Peyer's patch (tissue), 4 donors: Measurements from ENCODE around the gene AMT. TPM values are rescaled to one million over a fixed set of nuclear protein-coding genes. Genes with fewer than 3 reads are reported as not detected.
"Not testable (repeated sequence)": the region's sequence is repeated elsewhere in the genome, so short reads cannot be mapped to it uniquely, and the experiment has no call there.

Experiments
- DNase-seq, 3 donors: peaks; one replicate each; pipeline ENCODE4 v3.0.0-alpha.2; 2017 to 2019
- H3K27ac ChIP-seq, 4 donors: fragments of 200-600 bp; sonication (generic); one replicate each; pipeline ENCODE4 v1.5.1; 2016 to 2019
- H3K27me3 ChIP-seq, 2 donors: fragments of 200-600 bp; sonication (generic); one replicate each; pipeline ENCODE4 v1.5.1; 2019
- H3K36me3 ChIP-seq, 3 donors: fragments of 200-600 bp; sonication (generic); one replicate each; pipeline ENCODE4 v1.5.1; 2016 to 2019
- H3K4me1 ChIP-seq, 4 donors: fragments of 200-600 bp; sonication (generic); one replicate each; pipeline ENCODE4 v1.5.1; 2016 to 2019
- H3K4me3 ChIP-seq, 4 donors: fragments of 200-600 bp; sonication (generic); 1 replicate in 3 of 4; 2 replicates in 1 of 4; pipeline ENCODE4 v1.5.1; 2016 to 2019; ENCODE audit warnings: mild to moderate bottlenecking in 1 of 4
- H3K9me3 ChIP-seq, 4 donors: fragments of 200-600 bp; sonication (generic); one replicate each; pipeline ENCODE4 v1.5.1; 2016 to 2019; ENCODE audit warnings: mild to moderate bottlenecking in 1 of 4
- POLR2A ChIP-seq, 2 donors: fragments of 450-650 bp; IDR thresholded peaks; one replicate each; pipeline ENCODE4 v1.5.1; 2017; ENCODE audit warnings: antibody characterized with exemption in 2 of 2, mild to moderate bottlenecking in 2 of 2, moderate library complexity in 2 of 2
- total RNA-seq, 4 donors: library from RNA; depleted of rRNA; stranded (reverse); fragments of >200 nt; gene quantifications; one replicate each; pipeline ENCODE4 v1.1.0, GENCODE V29; 2016
- TF ChIP-seq, protein P1 (sequence below), 6 experiments: fragments of 450-650 bp in 4 of 6; fragments of 200-600 bp in 2 of 6; sonication (generic) in 1 of 6; IDR thresholded peaks; one replicate each; pipeline ENCODE4 v1.5.1; 2017 to 2019; ENCODE audit warnings: antibody characterized with exemption in 6 of 6, mild to moderate bottlenecking in 3 of 6, moderate library complexity in 1 of 6

Gene AMT
- total RNA-seq, 4 donors from 2014 or later, result 13.3 to 32.9 (median 25.1) TPM

DNA sequence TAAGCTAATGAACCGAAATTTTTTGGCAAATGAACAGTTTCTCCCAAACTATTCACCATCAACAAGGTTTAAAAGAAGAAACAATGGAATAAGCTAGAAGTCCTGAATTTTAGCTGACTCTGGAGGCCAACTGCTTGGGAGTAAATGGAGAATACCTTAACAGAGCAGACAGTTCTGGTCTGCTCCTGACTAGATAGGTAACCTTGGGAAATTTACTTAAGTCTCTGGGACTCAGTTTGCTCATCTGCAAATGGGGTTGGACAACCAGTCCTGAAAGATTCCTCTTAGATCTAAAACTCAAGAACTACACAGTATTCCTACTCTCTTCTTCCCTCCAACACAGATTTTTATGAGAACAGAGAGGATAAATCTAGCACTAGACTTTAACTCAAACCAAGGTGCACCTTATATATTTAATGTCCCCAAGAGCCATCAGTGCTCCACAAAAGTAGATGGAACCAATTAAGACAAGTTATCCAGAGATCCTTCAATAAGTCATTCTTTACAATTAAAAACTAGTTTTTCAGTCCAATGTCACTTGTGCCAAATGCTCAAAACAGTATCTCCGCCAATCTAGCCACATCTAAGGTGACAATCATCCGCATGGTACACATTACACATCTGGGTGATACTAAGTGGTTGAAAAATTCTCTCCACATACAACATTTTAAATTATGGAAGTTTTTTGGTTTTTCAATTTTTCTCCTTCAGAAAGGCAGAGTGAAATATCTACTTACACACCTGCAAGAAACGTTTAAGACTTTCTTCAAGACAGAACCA, 12.0 kb downstream of the AMT start:
- Histone ChIP-seq H3K4me1 (peaks cover 3 to 65% (median 31%) of the 10 kb centered on the region in 4 donors), H3K27ac (peak overlapping the region; percentile 12 to 100 (median 96)), H3K27me3 (no peaks in the 10 kb centered on the region), H3K9me3 (no peaks in the 10 kb centered on the region), H3K36me3 (peaks cover 0 to 8% (median 0%) of the 10 kb centered on the region in 3 donors), H3K4me3 (peak overlapping the region; percentile 74 to 99 (median 92))
- no peak for DNase-seq
- TF ChIP-seq, protein P1, sequence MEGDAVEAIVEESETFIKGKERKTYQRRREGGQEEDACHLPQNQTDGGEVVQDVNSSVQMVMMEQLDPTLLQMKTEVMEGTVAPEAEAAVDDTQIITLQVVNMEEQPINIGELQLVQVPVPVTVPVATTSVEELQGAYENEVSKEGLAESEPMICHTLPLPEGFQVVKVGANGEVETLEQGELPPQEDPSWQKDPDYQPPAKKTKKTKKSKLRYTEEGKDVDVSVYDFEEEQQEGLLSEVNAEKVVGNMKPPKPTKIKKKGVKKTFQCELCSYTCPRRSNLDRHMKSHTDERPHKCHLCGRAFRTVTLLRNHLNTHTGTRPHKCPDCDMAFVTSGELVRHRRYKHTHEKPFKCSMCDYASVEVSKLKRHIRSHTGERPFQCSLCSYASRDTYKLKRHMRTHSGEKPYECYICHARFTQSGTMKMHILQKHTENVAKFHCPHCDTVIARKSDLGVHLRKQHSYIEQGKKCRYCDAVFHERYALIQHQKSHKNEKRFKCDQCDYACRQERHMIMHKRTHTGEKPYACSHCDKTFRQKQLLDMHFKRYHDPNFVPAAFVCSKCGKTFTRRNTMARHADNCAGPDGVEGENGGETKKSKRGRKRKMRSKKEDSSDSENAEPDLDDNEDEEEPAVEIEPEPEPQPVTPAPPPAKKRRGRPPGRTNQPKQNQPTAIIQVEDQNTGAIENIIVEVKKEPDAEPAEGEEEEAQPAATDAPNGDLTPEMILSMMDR (IDR thresholded peaks at IDR 0.05), result no peak
- no peak for TF ChIP-seq POLR2A (IDR thresholded peaks at IDR 0.05)

DNA sequence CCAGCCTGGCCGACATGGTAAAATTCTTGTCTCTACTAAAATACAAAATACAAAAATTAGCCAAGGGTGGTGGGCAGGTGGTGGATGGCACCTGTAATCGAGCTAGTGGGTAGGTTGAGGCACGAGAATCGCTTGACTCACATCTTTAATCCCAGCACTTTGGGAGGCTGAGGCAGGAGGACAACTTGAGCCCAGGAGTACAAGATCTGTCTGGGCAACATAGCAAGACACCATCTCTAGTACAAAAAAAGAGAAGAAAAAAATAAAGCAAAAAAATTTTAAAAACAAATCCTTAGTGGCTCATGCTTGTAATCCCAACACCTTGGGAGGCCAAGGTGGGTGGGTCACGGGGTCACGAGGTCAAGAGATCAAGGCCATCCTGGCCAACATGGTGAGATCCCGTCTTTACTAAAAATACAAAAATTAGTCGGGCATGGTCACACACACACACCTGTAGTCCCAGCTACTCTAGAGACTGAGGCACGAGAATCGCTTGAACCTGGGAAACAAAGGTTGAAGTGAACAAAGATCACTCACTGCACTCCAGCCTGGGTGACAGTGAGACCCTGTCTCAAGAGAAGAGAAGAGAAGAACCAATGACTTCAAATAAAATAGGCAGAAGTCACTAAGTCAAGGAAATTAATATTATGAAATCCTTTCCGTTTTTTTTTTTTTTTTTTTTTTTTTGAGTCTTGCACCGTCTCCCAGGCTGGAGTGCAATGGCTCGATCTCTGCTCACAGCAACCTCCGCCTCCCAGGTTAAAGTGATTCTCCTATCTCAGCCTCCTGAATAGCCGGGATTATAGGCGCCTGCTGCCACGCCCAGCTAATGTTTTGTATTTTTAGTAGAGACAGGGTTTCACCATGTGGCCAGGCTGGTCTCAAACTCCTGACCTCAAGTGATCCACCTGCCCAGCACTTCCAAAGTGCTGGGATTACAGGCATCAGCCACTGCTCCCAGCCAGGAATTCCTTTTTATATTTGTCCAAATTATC, 15.4 kb downstream of the AMT start:
- H3K4me1 ChIP-seq, result peaks cover 0 to 60% (median 22%) of the 10 kb centered on the region in 4 donors
- TF ChIP-seq POLR2A (IDR thresholded peaks at IDR 0.05), result no peak
- TF ChIP-seq, protein P1 (IDR thresholded peaks at IDR 0.05), result no peak
- H3K27ac ChIP-seq, result peak overlapping the region in 1 of 4 donors; percentile 3
- no peaks in the 10 kb centered on the region for H3K27me3 ChIP-seq
- peaks cover 0 to 11% (median 0%) of the 10 kb centered on the region in 3 donors for H3K36me3 ChIP-seq
- no peaks in the 10 kb centered on the region for H3K9me3 ChIP-seq
- H3K4me3 ChIP-seq, result no peak overlapping the region
- no peak for DNase-seq

GRCh38 chr3:49405570-49405969, 16.7 kb downstream of the AMT start:
- Histone ChIP-seq H3K4me1 (peaks cover 0 to 60% (median 22%) of the 10 kb centered on the region in 4 donors), H3K36me3 (peaks cover 0 to 11% (median 0%) of the 10 kb centered on the region in 3 donors), H3K27ac (peak overlapping the region in 1 of 4 donors; percentile 10)
- not testable (repeated sequence) for H3K9me3 ChIP-seq, H3K27me3 ChIP-seq, H3K4me3 ChIP-seq
- DNase-seq, result peak in 1 of 3 donors; percentile 21

DNA sequence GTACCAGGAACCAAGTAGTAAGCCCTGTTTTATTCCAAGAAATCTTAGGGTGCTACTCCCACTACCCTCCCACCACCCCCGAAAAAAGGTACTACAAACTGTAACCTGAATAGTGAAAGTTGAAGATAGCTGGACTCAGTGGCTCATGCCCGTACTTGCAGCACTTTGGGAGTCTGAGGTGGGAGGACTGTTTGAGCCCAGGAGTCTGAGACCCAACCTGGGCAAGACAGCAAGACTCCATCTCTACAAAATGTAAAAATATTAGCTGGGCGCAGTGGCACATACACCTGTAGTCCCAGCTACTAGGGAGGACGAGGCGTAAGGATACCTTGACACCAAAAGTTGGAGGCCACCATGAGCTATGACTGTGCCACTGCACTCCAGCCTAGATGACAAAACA, 18.4 kb downstream of the AMT start:
- Histone ChIP-seq H3K9me3 (no peaks in the 10 kb centered on the region), H3K36me3 (peaks cover 0 to 11% (median 0%) of the 10 kb centered on the region in 3 donors), H3K27me3 (no peaks in the 10 kb centered on the region), H3K27ac (no peak overlapping the region), H3K4me3 (no peak overlapping the region), H3K4me1 (peaks cover 0 to 49% (median 16%) of the 10 kb centered on the region in 4 donors)
- TF ChIP-seq, protein P1 (IDR thresholded peaks at IDR 0.05), result no peak
- no peak for TF ChIP-seq POLR2A (IDR thresholded peaks at IDR 0.05)
- no peak for DNase-seq

DNA sequence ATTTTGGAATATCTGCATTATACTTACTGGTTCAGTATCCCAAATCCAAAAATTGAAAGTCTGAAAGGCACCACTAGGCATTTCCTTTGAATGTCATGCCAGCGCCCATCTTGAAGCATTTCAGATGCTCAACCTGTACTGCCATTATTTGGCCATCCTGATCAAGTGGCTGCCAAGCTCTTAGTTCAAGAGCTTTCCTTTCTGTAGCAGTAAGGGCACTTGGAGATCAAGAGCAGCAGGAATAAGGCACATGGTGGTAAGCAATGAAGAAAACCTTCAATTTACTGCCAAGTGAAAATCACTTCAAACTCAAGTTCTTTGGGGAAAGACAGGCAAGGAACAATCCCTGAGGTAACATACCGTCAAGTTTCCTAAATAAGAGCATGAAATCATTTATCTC, 20.5 kb downstream of the AMT start:
- no peak overlapping the region for H3K4me3 ChIP-seq
- peaks cover 0 to 12% (median 0%) of the 10 kb centered on the region in 3 donors for H3K36me3 ChIP-seq
- no peaks in the 10 kb centered on the region for H3K27me3 ChIP-seq
- H3K27ac ChIP-seq, result no peak overlapping the region
- TF ChIP-seq, protein P1 (IDR thresholded peaks at IDR 0.05), result no peak
- TF ChIP-seq POLR2A (IDR thresholded peaks at IDR 0.05), result no peak
- peaks cover 0 to 48% (median 12%) of the 10 kb centered on the region in 4 donors for H3K4me1 ChIP-seq
- DNase-seq, result no peak
- no peaks in the 10 kb centered on the region for H3K9me3 ChIP-seq
